ENCODE data around the gene KNL1. TPM values are rescaled to one million over a fixed set of nuclear protein-coding genes. Genes with fewer than 3 reads are reported as not detected.
A peak's percentile ranks its signal among the peaks of the same experiment; 100 is the strongest.

The KNL1 gene
- total RNA-seq, 1 experiment from 2014 or later = 28.9 TPM

DNA sequence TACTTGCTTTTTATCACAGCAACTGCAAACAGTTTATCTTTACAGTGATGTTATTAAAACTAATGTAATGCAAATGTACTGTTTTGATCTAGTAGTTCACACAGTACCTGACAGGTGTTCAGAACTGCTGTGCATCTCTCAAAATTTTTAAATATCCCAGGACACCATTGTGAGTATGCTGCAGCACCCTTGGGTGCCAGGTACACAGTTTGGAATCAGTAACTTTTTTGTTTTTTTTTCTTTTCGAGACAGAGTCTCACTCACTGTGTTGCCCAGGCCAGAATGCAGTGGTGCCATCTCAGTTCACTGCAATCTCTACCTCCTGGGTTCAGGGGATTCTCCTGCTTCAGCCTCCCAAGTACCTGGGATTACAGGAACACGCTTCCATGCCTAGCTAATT lies 3.0 kb downstream of the KNL1 start:
- intact Hi-C loops (cut with micrococcal nuclease; ENCODE audit: unreplicated experiment) = no loop called here
- H3K27me3 ChIP-seq (ENCODE audit: control insufficient read depth, insufficient read depth, low read length) = no peaks in the 10 kb centered on the region
- CTCF ChIA-PET = no interaction called here

DNA sequence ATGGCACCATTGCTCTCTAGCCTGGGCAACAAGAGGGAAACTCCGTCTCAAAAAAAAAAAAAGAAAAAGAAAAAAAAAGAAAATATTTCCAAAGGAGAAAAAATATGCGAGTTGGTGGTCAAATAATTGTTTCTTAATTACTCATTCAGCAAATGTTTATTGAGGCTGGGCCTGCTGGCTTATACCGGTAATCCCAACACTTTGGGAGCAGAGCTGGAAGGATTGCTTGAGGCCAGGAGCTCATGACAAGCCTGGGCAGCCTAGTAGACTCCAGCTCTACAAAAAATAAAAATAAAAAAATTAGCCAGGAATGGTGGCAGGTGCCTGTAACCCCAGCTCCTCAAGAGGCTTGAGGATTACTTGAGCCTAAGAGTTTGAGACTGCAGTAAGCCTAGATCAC lies 4.1 kb downstream of the KNL1 start:
- in situ Hi-C loops (cut with HindIII; ENCODE audit: low pct_unique_long_range_greater_than_20kb, low sequenced_read_pairs) (no loop called here), intact Hi-C loops (cut with micrococcal nuclease; ENCODE audit: unreplicated experiment) (no loop called here)
- TF ChIP-seq TCF7L2 (IDR thresholded peaks at IDR 0.05; ENCODE audit: low read depth, low read length) (no peak), POLR2AphosphoS5 (IDR thresholded peaks at IDR 0.05; ENCODE audit: low read depth, low read length) (no peak), SIN3A (IDR thresholded peaks at IDR 0.05; ENCODE audit: borderline replicate concordance, insufficient read depth, low read depth, low read length) (no peak)
- TF ChIP-seq, protein P1, sequence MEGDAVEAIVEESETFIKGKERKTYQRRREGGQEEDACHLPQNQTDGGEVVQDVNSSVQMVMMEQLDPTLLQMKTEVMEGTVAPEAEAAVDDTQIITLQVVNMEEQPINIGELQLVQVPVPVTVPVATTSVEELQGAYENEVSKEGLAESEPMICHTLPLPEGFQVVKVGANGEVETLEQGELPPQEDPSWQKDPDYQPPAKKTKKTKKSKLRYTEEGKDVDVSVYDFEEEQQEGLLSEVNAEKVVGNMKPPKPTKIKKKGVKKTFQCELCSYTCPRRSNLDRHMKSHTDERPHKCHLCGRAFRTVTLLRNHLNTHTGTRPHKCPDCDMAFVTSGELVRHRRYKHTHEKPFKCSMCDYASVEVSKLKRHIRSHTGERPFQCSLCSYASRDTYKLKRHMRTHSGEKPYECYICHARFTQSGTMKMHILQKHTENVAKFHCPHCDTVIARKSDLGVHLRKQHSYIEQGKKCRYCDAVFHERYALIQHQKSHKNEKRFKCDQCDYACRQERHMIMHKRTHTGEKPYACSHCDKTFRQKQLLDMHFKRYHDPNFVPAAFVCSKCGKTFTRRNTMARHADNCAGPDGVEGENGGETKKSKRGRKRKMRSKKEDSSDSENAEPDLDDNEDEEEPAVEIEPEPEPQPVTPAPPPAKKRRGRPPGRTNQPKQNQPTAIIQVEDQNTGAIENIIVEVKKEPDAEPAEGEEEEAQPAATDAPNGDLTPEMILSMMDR (IDR thresholded peaks at IDR 0.05) = no peak
- TF ChIP-seq, protein P2, sequence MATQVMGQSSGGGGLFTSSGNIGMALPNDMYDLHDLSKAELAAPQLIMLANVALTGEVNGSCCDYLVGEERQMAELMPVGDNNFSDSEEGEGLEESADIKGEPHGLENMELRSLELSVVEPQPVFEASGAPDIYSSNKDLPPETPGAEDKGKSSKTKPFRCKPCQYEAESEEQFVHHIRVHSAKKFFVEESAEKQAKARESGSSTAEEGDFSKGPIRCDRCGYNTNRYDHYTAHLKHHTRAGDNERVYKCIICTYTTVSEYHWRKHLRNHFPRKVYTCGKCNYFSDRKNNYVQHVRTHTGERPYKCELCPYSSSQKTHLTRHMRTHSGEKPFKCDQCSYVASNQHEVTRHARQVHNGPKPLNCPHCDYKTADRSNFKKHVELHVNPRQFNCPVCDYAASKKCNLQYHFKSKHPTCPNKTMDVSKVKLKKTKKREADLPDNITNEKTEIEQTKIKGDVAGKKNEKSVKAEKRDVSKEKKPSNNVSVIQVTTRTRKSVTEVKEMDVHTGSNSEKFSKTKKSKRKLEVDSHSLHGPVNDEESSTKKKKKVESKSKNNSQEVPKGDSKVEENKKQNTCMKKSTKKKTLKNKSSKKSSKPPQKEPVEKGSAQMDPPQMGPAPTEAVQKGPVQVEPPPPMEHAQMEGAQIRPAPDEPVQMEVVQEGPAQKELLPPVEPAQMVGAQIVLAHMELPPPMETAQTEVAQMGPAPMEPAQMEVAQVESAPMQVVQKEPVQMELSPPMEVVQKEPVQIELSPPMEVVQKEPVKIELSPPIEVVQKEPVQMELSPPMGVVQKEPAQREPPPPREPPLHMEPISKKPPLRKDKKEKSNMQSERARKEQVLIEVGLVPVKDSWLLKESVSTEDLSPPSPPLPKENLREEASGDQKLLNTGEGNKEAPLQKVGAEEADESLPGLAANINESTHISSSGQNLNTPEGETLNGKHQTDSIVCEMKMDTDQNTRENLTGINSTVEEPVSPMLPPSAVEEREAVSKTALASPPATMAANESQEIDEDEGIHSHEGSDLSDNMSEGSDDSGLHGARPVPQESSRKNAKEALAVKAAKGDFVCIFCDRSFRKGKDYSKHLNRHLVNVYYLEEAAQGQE (IDR thresholded peaks at IDR 0.05; ENCODE audit: insufficient read depth in 1 of 2, low read depth in 2 of 2, low read length in 1 of 2) = no peak
- CTCF ChIA-PET = no interaction called here
- POLR2A ChIA-PET = interaction anchor here (0.6 to 0.8 kb wide), 2 partner anchors 26 to 143 kb away, joined by 3 to 6 read pairs; no protein-coding TSS in a partner anchor
- no peak overlapping the region for H3K4me3 ChIP-seq (ENCODE audit: low read depth in 2 of 2, low read length in 2 of 2)
- H3K27me3 ChIP-seq (ENCODE audit: control insufficient read depth, insufficient read depth, low read length) = no peaks in the 10 kb centered on the region
- peaks cover 3% of the 10 kb centered on the region; the same call in 1 of the 2 replicates for H3K36me3 ChIP-seq (ENCODE audit: control insufficient read depth, insufficient read depth, low read length)
- H3K27ac ChIP-seq (ENCODE audit: low read length) = peak overlapping the region; percentile 14; the same call in 1 of the 2 replicates
- no TSS peak for BruUV-seq (replicated peaks)
- H3K4me1 ChIP-seq (ENCODE audit: control insufficient read depth, insufficient read depth, low read length) = peaks cover 17% of the 10 kb centered on the region
- DNase-seq (ENCODE audit: low read depth, low spot score) (no peak), ATAC-seq (no peak)
- no peaks in the 10 kb centered on the region for H3K9me3 ChIP-seq (ENCODE audit: control insufficient read depth, insufficient read depth, low read depth, low read length)

More for the DNA sequence above, 3.0 kb downstream of the KNL1 start:
- DNase-seq (ENCODE audit: low read depth, low spot score) = no peak
- no peak for ATAC-seq
- no TSS peak for BruUV-seq (replicated peaks)
- TF ChIP-seq SIN3A (IDR thresholded peaks at IDR 0.05; ENCODE audit: borderline replicate concordance, insufficient read depth, low read depth, low read length) (no peak), TCF7L2 (IDR thresholded peaks at IDR 0.05; ENCODE audit: low read depth, low read length) (no peak), POLR2AphosphoS5 (IDR thresholded peaks at IDR 0.05; ENCODE audit: low read depth, low read length) (no peak)
- TF ChIP-seq, protein P1 (IDR thresholded peaks at IDR 0.05) = no peak
- TF ChIP-seq, protein P2 (IDR thresholded peaks at IDR 0.05; ENCODE audit: insufficient read depth in 1 of 2, low read depth in 2 of 2, low read length in 1 of 2) = no peak
- H3K9me3 ChIP-seq (ENCODE audit: control insufficient read depth, insufficient read depth, low read depth, low read length) = no peaks in the 10 kb centered on the region
- H3K27ac ChIP-seq (ENCODE audit: low read length) = no peak overlapping the region
- H3K4me3 ChIP-seq (ENCODE audit: low read depth in 2 of 2, low read length in 2 of 2) = no peak overlapping the region
- POLR2A ChIA-PET = no interaction called here
- peaks cover 22% of the 10 kb centered on the region for H3K4me1 ChIP-seq (ENCODE audit: control insufficient read depth, insufficient read depth, low read length)
- in situ Hi-C loops (cut with HindIII; ENCODE audit: low pct_unique_long_range_greater_than_20kb, low sequenced_read_pairs) = no loop called here
- peaks cover 3% of the 10 kb centered on the region; the same call in 1 of the 2 replicates for H3K36me3 ChIP-seq (ENCODE audit: control insufficient read depth, insufficient read depth, low read length)

All from Panc1 (cell line).